GM19351 (cell line): ENCODE results near the gene ELP4.
"Not testable (repeated sequence)": the region's sequence is repeated elsewhere in the genome, so short reads cannot be mapped to it uniquely, and the experiment has no call there.

Experiments used
- ATAC-seq: cut with Tn5 transposase; IDR thresholded peaks from one replicate; pipeline ENCODE4 v1.9.1; 2021; ENCODE audit warnings: mild to moderate bottlenecking, moderate library complexity; ENCODE audit not compliant: unreplicated experiment

Gene ELP4

GRCh38 chr11:31697049-31697448, 187.5 kb downstream of the ELP4 start:
- peak; percentile 98 for ATAC-seq

DNA sequence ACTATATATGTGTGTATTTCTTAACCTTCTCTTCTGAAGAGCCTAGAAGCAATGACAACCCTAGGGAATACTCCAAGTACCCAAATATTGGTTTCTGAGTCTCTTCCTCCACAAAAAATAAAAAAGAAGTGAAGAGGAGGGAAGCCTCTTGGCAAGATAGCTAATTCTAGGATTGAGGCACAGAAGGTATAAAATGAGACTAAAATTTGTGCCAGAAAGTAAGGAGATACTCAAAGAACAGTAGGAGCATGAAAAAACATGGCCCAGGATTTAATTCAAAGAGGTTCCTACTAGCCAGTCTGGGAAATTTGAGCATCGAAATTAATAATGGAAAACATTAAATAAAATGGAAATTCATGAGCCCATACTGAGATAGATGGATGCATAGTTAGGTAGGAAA, 189.5 kb downstream of the ELP4 start:
- no peak for ATAC-seq

- ATAC-seq, result no peak
These were observed 193.4 kb downstream of the ELP4 start for GRCh38 chr11:31702966-31703365.

DNA sequence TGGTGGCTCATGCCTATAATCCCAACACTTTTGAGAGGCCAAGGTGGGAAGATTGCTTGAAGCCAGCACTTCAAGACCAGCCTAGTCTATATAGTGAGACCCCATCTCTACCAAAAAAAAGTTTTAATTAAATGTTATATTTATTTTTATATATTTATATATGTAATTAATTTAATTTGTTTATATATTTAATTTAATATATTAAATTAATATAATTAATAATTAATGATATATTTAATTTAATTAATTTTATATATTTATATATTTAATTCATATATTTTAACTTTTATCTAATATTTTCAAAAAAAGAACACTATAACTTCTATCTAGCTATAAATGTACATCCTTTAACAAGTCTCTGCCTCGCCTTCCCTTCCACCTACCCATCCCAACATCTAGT, 196.8 kb downstream of the ELP4 start:
- no peak for ATAC-seq

DNA sequence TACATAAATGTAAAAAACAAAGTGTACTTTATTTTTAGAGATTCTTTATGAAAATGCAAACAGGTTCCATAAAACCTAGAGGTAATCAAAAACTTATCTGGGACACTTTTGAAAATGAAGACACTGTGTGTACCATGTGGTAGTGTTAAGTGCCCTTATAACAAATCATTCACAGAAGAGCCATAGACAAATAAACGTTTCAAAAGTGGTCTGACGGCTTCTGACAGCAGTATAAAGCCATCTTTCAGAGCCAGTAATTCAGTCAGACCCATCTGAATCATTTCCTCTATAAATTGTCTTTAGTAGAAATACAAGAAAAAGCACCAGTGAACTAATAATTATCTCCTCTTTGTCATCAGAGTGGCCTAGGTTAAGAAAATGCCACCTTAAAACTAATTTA, 201.6 kb downstream of the ELP4 start:
- no peak for ATAC-seq

GRCh38 chr11:31712851-31713250, 203.3 kb downstream of the ELP4 start:
- no peak for ATAC-seq

DNA sequence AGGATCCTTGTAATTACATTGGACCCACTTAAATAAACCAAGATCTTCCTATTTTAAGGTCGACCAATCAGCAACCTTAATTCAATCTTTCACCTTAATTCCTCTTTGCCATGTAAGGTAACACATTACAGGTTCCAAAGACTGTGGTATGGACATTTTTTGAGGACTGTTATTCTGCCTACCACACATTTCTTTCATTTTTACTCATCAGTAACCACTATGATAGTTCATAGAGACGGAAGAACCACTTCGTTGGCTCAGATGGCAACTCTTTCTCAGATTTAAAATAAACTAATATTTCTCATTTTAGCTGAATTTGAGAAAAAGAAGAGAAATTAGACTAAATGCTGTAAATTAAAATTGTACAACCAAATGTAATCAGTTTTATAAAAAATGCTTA, 205.3 kb downstream of the ELP4 start:
- ATAC-seq, result peak; percentile 83

GRCh38 chr11:31720225-31720624, 210.7 kb downstream of the ELP4 start:
- ATAC-seq, result no peak

GRCh38 chr11:31720671-31721365, 211.3 kb downstream of the ELP4 start:
- no peak for ATAC-seq

DNA sequence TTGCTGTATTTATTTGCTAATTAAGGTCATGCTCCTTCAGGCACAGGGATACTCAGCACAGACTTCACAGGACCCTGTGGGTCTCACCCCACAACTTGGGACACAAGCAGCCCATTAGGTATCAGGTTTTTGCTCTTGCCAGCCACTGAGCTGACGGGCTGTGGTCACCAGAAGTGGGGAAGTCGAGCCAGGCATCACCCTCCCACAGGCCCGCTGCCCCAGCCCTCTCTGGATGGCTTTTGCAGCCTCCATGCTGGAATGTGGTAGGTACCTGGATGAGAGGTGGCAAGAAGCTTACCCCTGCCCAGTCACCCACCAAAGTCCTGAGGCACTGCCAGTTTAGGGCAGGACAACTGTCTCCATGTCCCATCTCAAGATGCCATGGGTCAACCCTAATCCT, 213.2 kb downstream of the ELP4 start:
- ATAC-seq, result no peak

- no peak for ATAC-seq
These were observed 215.6 kb downstream of the ELP4 start for GRCh38 chr11:31725176-31725575.

GRCh38 chr11:31728432-31728831, 218.9 kb downstream of the ELP4 start:
- no peak for ATAC-seq

DNA sequence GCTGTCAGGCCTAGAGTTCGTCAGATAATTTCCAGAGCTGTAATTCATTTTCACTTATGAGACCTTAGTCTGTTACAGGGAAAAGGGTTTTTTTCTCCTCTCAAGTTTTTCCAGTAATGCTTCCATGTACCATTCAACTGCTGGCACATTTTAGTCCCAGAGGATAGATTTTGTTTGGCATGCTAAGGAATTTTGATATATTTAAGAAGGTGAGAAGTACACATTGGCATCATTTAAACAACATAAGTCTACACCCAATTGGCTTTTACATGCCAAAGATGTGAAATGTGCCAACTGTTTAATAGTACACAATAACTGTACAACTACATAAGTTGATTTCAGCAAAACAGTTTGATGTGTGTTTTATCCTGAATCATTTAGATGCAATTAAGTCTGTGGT, 230.6 kb downstream of the ELP4 start:
- no peak for ATAC-seq

GRCh38 chr11:31740731-31741368, 231.3 kb downstream of the ELP4 start:
- ATAC-seq, result not testable (repeated sequence)

DNA sequence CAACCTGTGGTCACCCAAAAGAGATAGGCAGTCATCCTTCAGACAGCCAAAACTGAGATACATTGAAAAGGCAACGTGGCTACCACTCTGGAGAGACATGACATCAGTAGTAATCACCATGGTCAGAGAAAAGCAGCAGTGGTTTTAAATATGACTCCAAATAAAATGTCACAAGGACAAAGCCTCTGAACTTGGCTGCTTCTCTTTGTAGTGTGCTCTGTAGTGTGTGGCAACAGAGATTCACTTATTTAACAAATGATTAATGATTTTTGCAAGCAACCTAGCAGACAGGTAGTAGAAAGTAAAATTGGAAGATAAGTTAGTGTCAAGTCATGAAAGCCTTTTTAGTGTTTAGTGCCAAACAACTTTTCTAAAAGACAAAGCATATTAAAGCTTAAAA, 238.0 kb downstream of the ELP4 start:
- ATAC-seq, result no peak

GRCh38 chr11:31757260-31757835, 247.8 kb downstream of the ELP4 start:
- ATAC-seq, result no peak

DNA sequence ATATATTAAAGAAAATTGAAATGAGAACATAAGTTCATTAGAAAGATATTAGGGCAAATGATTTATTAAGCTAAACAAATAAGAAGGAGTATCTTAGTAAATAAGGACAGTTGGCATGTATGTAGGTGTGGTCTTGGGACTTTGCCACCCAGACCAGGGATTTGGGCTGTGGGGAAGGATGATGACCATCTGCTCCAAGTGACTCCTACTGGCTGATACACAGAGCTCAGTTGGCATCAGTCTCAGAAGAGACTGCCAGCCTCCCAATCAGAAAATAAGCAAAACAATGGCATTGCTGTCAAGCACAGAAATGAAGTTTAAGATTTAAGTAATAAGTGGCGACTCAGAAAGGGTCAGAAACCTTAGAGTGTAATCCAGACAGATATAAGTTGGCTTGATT, 252.1 kb downstream of the ELP4 start:
- no peak for ATAC-seq

- ATAC-seq, result no peak
These were observed 253.7 kb downstream of the ELP4 start for GRCh38 chr11:31763296-31763695.

GRCh38 chr11:31764261-31764660, 254.7 kb downstream of the ELP4 start:
- ATAC-seq, result no peak

GRCh38 chr11:31764766-31765165, 255.2 kb downstream of the ELP4 start:
- ATAC-seq, result no peak

GRCh38 chr11:31767066-31767465, 257.5 kb downstream of the ELP4 start:
- no peak for ATAC-seq

- ATAC-seq, result no peak
These were observed 258.1 kb downstream of the ELP4 start for GRCh38 chr11:31767685-31768084.
